ENCODE results near the gene GRB10. TPM values are rescaled to one million over a fixed set of nuclear protein-coding genes. Genes with fewer than 3 reads are reported as not detected.

GRB10 gene
- total RNA-seq, 4 donors from 2014 or later, result 3.5 to 35.1 (median 9.2) TPM

DNA sequence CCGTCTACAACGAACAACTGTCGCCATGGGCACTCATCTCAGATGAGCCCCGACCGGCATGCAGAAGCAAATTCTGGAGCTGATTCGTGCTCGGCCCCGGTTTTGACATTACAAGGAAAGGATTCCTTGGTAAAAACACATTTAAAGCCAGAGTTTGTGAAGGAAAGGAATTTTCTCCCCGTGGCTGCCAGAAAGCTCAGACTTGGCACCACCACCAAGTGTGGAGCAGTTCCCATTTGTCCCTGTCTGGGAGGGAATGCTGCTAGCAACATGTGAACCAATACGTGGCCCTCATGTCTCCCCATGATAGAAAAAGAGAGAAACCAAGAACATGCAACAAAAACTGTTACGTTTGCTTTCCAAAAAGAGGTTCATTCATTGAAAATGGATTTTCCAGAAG lies 162.3 kb downstream of the GRB10 start:
- intact Hi-C loops (cut with DNase I), result no loop called here
- Histone ChIP-seq H3K4me1 (no peaks in the 10 kb centered on the region), H3K36me3 (peaks cover 0 to 36% (median 0%) of the 10 kb centered on the region in 3 donors), H3K4me3 (no peak overlapping the region), H3K9me3 (no peaks in the 10 kb centered on the region), H3K27ac (no peak overlapping the region), H3K27me3 (no peaks in the 10 kb centered on the region)
- WGBS, 2 donors, result 55 to 72% methylated on average over 10 to 11 of the region's 11 CpGs
- no peak for DNase-seq
- TF ChIP-seq, protein P1, sequence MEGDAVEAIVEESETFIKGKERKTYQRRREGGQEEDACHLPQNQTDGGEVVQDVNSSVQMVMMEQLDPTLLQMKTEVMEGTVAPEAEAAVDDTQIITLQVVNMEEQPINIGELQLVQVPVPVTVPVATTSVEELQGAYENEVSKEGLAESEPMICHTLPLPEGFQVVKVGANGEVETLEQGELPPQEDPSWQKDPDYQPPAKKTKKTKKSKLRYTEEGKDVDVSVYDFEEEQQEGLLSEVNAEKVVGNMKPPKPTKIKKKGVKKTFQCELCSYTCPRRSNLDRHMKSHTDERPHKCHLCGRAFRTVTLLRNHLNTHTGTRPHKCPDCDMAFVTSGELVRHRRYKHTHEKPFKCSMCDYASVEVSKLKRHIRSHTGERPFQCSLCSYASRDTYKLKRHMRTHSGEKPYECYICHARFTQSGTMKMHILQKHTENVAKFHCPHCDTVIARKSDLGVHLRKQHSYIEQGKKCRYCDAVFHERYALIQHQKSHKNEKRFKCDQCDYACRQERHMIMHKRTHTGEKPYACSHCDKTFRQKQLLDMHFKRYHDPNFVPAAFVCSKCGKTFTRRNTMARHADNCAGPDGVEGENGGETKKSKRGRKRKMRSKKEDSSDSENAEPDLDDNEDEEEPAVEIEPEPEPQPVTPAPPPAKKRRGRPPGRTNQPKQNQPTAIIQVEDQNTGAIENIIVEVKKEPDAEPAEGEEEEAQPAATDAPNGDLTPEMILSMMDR (IDR thresholded peaks at IDR 0.05), result no peak
- no peak for TF ChIP-seq POLR2A (IDR thresholded peaks at IDR 0.05)

DNA sequence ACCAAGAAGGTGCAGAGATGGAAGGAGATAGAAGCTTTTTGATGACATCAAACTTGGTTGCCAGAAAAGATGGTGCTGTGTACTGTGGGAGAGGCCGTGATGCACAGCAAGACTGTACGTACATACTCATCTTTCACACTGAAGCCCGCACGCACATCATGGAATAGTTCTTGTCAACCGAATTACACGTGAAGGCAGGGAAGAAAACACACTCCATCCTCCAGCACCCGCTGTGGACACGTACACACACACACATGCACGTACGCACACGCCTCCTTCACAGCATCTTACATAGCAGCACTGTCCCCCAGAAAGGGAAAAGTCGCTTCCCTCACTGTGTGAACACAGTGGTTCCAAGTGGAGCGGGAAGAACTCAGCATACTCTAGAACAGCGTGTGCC lies 163.0 kb downstream of the GRB10 start:
- H3K4me1 ChIP-seq, result no peaks in the 10 kb centered on the region
- H3K9me3 ChIP-seq, result no peaks in the 10 kb centered on the region
- 86 to 89% methylated on average over 13 to 14 of the region's 14 CpGs for WGBS, 2 donors
- no peaks in the 10 kb centered on the region for H3K27me3 ChIP-seq
- H3K27ac ChIP-seq, result no peak overlapping the region
- TF ChIP-seq, protein P1 (IDR thresholded peaks at IDR 0.05), result no peak
- TF ChIP-seq POLR2A (IDR thresholded peaks at IDR 0.05), result no peak
- intact Hi-C loops (cut with DNase I), result no loop called here
- H3K4me3 ChIP-seq, result no peak overlapping the region
- DNase-seq, result no peak
- H3K36me3 ChIP-seq, result peaks cover 0 to 38% (median under 1%) of the 10 kb centered on the region in 3 donors

DNA sequence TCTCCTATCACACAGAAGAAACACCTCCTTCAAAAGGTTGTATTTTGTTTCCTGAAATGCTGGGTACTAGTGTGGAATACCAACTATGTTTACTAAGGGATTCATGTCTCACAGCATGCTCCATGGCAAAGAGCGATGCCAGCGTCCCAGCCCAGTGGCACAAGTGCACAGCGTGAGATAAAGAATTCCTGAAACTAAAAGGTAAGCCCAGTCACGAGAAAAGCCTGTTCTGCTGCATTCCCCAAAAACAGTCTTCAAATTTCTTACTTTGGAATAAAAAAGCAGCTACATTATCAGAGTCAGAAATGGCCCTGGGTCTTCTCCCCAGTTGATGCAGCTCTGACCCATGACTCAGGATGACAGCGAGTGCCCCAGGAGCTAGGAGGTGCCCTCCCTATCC lies 164.4 kb downstream of the GRB10 start:
- Histone ChIP-seq H3K4me3 (no peak overlapping the region), H3K36me3 (peaks cover 0 to 49% (median 3%) of the 10 kb centered on the region in 3 donors), H3K27ac (no peak overlapping the region), H3K4me1 (no peaks in the 10 kb centered on the region), H3K27me3 (no peaks in the 10 kb centered on the region), H3K9me3 (no peaks in the 10 kb centered on the region)
- TF ChIP-seq, protein P1 (IDR thresholded peaks at IDR 0.05), result no peak
- TF ChIP-seq POLR2A (IDR thresholded peaks at IDR 0.05), result no peak
- DNase-seq, result no peak
- WGBS, 2 donors, result 86 to 89% methylated on average over 5 of the region's 5 CpGs
- intact Hi-C loops (cut with DNase I), result no loop called here

DNA sequence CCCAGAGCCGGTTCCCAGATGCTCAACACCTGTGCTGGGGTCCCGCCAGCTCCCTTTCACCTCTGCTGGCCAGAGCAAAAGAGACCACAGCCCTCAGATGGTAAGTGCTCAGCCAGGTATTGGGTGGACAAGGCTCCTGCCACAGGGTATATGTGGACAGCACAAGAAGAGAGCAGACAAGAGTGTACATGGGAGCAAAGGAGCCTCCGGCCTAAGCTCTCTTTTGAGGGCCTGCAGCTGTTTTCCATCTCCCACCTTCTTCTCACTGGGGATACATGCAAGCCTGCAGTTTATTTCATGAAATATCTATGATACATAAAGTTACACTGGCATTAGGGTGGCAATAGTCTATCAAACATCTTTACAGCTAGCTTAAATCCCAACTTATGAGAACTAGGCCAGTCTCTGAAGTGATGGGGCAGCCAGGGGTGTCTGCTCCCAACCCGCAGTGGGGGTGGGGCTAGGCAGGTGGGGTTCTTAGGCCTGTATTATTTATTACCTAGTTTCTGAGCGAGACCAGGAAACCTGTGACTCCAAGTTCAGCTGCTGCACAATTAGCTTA lies 167.1 kb downstream of the GRB10 start:
- TF ChIP-seq, protein P1 (IDR thresholded peaks at IDR 0.05), result no peak
- no peak for TF ChIP-seq POLR2A (IDR thresholded peaks at IDR 0.05)
- 76 to 80% methylated on average over 2 to 4 of the region's 5 CpGs for WGBS, 2 donors
- DNase-seq, result no peak
- H3K4me1 ChIP-seq, result peaks cover 0 to 5% (median 0%) of the 10 kb centered on the region in 3 donors
- H3K4me3 ChIP-seq, result no peak overlapping the region
- H3K27me3 ChIP-seq, result no peaks in the 10 kb centered on the region
- H3K36me3 ChIP-seq, result peaks cover 0 to 72% (median 3%) of the 10 kb centered on the region in 3 donors
- H3K9me3 ChIP-seq, result no peaks in the 10 kb centered on the region
- no peak overlapping the region for H3K27ac ChIP-seq
- intact Hi-C loops (cut with DNase I), result no loop called here

DNA sequence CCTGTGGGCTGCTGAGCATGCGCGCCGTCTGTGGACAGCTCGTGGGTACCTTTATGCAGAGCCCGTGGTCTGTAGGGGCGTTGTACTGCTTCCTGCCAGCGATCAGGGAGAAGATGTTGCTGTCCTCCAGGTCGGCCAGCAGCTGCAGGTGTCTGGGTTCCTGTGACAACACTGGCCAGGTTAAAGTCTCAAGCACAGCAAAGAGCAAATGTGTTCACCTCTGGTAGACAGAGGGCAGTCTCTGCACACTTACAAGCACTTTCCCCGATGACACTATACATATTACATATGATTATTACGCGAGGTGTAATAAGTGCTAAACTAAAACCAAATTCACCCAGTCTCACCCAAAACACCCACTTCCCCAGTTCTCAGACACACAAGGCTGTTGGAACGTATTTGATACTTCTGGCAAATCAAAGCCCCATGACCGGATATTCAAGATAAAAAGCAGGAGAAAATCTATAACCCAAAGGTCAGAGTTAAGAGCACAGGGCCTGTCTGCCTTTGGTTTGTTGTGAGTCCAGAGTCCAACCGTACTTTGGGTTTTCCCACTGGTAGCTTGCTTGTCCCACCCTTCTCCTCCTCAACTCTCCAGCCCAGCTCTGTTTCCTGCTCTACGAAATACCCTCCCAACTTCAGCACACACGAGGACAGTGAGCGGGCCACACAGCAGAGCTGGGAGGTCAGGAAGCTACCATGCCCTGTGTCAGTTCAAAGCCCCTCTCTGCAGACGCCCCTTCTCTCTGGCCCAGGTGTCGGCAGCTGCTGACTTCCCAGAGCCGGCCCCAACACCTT lies 167.8 kb downstream of the GRB10 start:
- intact Hi-C loops (cut with DNase I), result no loop called here
- Histone ChIP-seq H3K36me3 (peaks cover 0 to 77% (median 3%) of the 10 kb centered on the region in 3 donors), H3K4me1 (peaks cover 0 to 5% (median 0%) of the 10 kb centered on the region in 3 donors), H3K27ac (no peak overlapping the region), H3K9me3 (no peaks in the 10 kb centered on the region), H3K4me3 (no peak overlapping the region), H3K27me3 (no peaks in the 10 kb centered on the region)
- no peak for DNase-seq
- no peak for TF ChIP-seq POLR2A (IDR thresholded peaks at IDR 0.05)
- TF ChIP-seq, protein P1 (IDR thresholded peaks at IDR 0.05), result peak in 5 of 6 experiments; percentile 6 to 35 (median 20)
- WGBS, 2 donors, result 82 to 84% methylated on average over 15 to 19 of the region's 20 CpGs
